ENCODE results near the gene NCR1. TPM values are rescaled to one million over a fixed set of nuclear protein-coding genes. Genes with fewer than 3 reads are reported as not detected.

NCR1 gene
- total and polyA plus RNA-seq, 12 donors, result 0.17 to 0.55 TPM; not detected in 10

DNA sequence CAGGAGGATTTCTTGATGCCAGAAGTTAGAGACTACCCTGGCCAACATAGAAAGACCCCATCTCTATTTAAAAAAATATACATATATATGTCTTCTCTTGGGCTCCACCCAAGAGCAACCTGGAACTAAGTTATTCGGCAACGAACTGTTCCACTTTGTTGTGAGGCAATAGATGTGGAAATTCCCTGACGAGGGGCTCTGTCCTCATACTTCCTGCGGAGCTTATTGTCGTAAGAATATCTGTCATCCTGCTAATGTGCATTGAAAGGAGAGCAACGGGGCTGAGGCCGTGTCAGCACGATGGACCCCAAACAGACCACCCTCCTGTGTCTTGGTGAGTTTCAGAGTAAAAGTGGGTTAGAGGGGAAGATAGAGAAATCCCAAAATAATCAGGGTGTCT lies 32.0 kb upstream of the NCR1 start, which contains the start of gene FCAR:
Gene FCAR (plus strand): TSS at position 246 of the 400 bp plus-strand sequence. CDS start 55 bp downstream, at position 301.
- Histone ChIP-seq H3K4me3 (no peak within 1 kb of the TSS), H3K4me1 (replicated peaks in 1 of 2) (no peaks in the 10 kb centered on the region), H3K27ac (no peak within 1 kb of the TSS), H3K36me3 (replicated peaks in 1 of 2) (no peaks in the 10 kb centered on the region), H3K9me3 (replicated peaks in 1 of 3) (no peaks in the 10 kb centered on the region), H3K27me3 (no peaks in the 10 kb centered on the region)
- DNase-seq, result peak in 3 of 7 donors; percentile 8 to 25 (median 21)
- 57 to 70% (median 59%) methylated on average over 8 of the region's 8 CpGs for WGBS, 4 donors
- TF ChIP-seq POLR2A (IDR thresholded peaks at IDR 0.05), result no peak
- TF ChIP-seq, protein P1, sequence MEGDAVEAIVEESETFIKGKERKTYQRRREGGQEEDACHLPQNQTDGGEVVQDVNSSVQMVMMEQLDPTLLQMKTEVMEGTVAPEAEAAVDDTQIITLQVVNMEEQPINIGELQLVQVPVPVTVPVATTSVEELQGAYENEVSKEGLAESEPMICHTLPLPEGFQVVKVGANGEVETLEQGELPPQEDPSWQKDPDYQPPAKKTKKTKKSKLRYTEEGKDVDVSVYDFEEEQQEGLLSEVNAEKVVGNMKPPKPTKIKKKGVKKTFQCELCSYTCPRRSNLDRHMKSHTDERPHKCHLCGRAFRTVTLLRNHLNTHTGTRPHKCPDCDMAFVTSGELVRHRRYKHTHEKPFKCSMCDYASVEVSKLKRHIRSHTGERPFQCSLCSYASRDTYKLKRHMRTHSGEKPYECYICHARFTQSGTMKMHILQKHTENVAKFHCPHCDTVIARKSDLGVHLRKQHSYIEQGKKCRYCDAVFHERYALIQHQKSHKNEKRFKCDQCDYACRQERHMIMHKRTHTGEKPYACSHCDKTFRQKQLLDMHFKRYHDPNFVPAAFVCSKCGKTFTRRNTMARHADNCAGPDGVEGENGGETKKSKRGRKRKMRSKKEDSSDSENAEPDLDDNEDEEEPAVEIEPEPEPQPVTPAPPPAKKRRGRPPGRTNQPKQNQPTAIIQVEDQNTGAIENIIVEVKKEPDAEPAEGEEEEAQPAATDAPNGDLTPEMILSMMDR (IDR thresholded peaks at IDR 0.05), result no peak
- intact Hi-C loops (cut with DNase I), result no loop called here

DNA sequence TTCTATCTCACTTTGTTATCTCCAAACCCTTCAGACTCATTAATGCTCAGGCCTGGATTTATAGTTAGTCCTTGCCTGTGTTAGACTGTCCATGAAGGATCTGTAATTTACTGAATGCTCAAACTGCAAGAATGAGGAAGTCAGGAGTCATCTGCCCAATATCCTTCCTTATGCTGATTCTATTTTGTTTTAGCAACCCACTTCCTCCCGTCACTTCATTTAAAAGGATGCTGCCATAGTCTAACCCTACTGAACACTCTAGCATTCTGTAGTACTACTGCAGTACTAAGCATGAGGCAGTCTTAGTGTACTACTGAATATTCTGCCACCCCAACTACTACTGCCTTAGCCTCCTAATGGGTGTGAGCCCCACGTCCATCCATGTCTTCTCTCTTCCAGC lies 30.4 kb upstream of the NCR1 start:
- WGBS, 4 donors, result 47 to 58% (median 53%) methylated on average over 2 of the region's 2 CpGs
- Histone ChIP-seq H3K4me1 (replicated peaks in 1 of 2) (no peaks in the 10 kb centered on the region), H3K27me3 (peaks cover 1% of the 10 kb centered on the region), H3K9me3 (replicated peaks in 1 of 3) (no peaks in the 10 kb centered on the region), H3K4me3 (no peak overlapping the region), H3K36me3 (replicated peaks in 1 of 2) (no peaks in the 10 kb centered on the region), H3K27ac (no peak overlapping the region)
- TF ChIP-seq, protein P1 (IDR thresholded peaks at IDR 0.05), result no peak
- no peak for TF ChIP-seq POLR2A (IDR thresholded peaks at IDR 0.05)
- DNase-seq, result no peak
- intact Hi-C loops (cut with DNase I), result no loop called here

DNA sequence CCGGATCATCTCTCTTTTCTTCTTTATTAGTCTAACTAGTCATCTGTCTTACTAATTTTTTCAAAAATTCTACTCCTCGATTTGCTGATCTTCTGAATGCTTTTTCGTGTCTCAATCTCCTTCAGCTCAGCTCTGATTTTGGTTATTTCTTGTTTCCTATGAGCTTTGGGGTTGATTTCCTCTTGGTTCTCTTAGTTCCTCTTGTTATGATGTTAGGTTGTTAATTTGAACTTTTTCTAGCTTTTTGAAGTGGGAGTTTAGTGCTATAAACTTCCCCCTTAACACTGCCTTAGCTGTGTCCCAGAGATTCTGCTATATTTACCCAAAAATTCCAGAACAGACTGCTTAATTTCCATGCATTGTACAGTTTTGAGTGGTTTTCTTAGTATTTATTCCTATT lies 28.5 kb upstream of the NCR1 start:
- peaks cover 8% of the 10 kb centered on the region for H3K27me3 ChIP-seq
- no peak for DNase-seq
- no peaks in the 10 kb centered on the region for H3K4me1 ChIP-seq (replicated peaks in 1 of 2)
- no peak for TF ChIP-seq POLR2A (IDR thresholded peaks at IDR 0.05)
- TF ChIP-seq, protein P1 (IDR thresholded peaks at IDR 0.05), result no peak
- no peaks in the 10 kb centered on the region for H3K9me3 ChIP-seq (replicated peaks in 1 of 3)
- no peaks in the 10 kb centered on the region for H3K36me3 ChIP-seq (replicated peaks in 1 of 2)
- H3K4me3 ChIP-seq, result no peak overlapping the region
- no peak overlapping the region for H3K27ac ChIP-seq
- WGBS, 4 donors, result 46 to 66% (median 51%) methylated on average over 3 of the region's 3 CpGs
- intact Hi-C loops (cut with DNase I), result no loop called here

DNA sequence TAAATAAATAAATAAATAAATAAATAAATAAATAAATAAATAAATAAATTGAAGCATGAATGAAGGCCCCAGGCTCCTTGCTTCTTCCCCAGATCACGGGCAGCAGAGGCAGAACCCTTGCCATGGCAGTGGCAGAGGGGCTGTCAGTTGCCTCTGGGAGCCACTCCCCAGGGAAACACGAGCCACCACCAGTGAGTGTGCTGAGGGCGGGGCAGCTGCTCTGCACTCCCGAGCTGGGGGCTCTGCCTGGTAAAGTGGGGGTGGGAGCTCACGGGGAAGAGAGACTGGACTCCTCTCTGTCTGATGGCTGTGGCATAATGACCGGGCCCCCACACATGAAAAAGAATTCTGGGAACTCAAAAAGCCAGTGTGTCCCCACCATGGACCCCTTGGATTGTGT lies 24.1 kb upstream of the NCR1 start:
- peaks cover 8% of the 10 kb centered on the region for H3K27me3 ChIP-seq
- intact Hi-C loops (cut with DNase I), result no loop called here
- H3K4me1 ChIP-seq (replicated peaks in 1 of 2), result no peaks in the 10 kb centered on the region
- no peak for DNase-seq
- TF ChIP-seq POLR2A (IDR thresholded peaks at IDR 0.05), result no peak
- TF ChIP-seq, protein P1 (IDR thresholded peaks at IDR 0.05), result no peak
- H3K4me3 ChIP-seq, result no peak overlapping the region
- WGBS, 4 donors, result 63 to 80% (median 70%) methylated on average over 3 to 6 of the region's 6 CpGs
- H3K9me3 ChIP-seq (replicated peaks in 1 of 3), result no peaks in the 10 kb centered on the region
- H3K36me3 ChIP-seq (replicated peaks in 1 of 2), result no peaks in the 10 kb centered on the region
- H3K27ac ChIP-seq, result no peak overlapping the region
